Measurements from ENCODE around the gene TTLL5. TPM values are rescaled to one million over a fixed set of nuclear protein-coding genes. Genes with fewer than 3 reads are reported as not detected.

TTLL5 gene
- polyA plus RNA-seq, 1 of the 3 experiments (the other 2 are of a cell fraction): 9.6 TPM

DNA sequence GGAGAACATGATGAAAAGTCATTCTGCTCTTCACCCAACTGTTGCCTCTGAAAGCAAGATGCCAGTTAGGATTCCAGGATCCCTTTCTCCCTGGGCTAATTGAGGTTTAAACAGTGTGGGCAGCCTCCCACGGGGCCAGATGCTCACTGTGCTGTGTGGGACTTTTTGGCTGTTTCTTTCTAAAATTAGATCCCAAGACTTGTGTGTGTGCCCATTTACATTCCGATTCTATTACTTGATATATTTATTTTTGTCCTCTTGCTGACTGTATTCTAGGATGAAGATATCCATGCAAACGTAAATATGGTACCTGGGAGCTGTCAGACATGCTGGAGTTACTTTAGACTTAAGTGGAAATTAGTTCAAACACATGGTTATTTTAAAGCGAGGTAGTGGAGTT is 330.7 kb downstream of the TTLL5 start:
- no peak overlapping the region for H3K4me3 ChIP-seq (ENCODE audit: low read depth in 2 of 2, low read length in 1 of 2)
- H3K9ac ChIP-seq: no peak overlapping the region
- H3K79me2 ChIP-seq (ENCODE audit: insufficient read depth): peaks cover 9% of the 10 kb centered on the region; the same call in 1 of the 2 replicates
- H3K27ac ChIP-seq (ENCODE audit: low read depth in 2 of 2, low read length in 1 of 2): no peak overlapping the region
- DNase-seq: no peak
- no peak overlapping the region for H2AFZ ChIP-seq (ENCODE audit: low read depth)
- H3K36me3 ChIP-seq (replicated peaks in 1 of 2; ENCODE audit: control insufficient read depth in 1 of 2, insufficient read depth in 2 of 2, low read length in 1 of 2): peaks cover 25 to 67% of the 10 kb centered on the region in 2 experiments
- ChIA-PET POLR2A (no interaction called here), CTCF (interaction anchor here (2.3 kb wide), 1 partner anchor 283 kb away, joined by 11 read pairs; no protein-coding TSS in a partner anchor)
- H4K20me1 ChIP-seq (ENCODE audit: insufficient read depth): no peaks in the 10 kb centered on the region
- WGBS (ENCODE audit: low lambda C conversion rate): 71% methylated on average over 4 of the region's 4 CpGs
- no peaks in the 10 kb centered on the region for H3F3A ChIP-seq (replicated peaks; ENCODE audit: insufficient read depth)
- peaks cover 0 to 10% of the 10 kb centered on the region in 2 experiments; a peak in 3 of 4 replicates for H3K4me1 ChIP-seq (ENCODE audit: control insufficient read depth in 1 of 2, insufficient read depth in 2 of 2, low read depth in 1 of 2, low read length in 1 of 2)
- H3K9me3 ChIP-seq: no peaks in the 10 kb centered on the region
- TF ChIP-seq GATA2 (CRISPR knock-in tag; IDR thresholded peaks at IDR 0.05) (no peak), TAF1 (IDR thresholded peaks at IDR 0.05; ENCODE audit: borderline replicate concordance, low read depth, low read length) (no peak), MEF2A (IDR thresholded peaks at IDR 0.05; ENCODE audit: borderline replicate concordance, low read depth) (no peak), JUND (IDR thresholded peaks at IDR 0.05) (no peak), MXI1 (IDR thresholded peaks at IDR 0.05; ENCODE audit: low read depth, low read length) (no peak), POLR2AphosphoS5 (IDR thresholded peaks at IDR 0.05; ENCODE audit: low read depth, low read length) (no peak)
- TF ChIP-seq, protein P1, sequence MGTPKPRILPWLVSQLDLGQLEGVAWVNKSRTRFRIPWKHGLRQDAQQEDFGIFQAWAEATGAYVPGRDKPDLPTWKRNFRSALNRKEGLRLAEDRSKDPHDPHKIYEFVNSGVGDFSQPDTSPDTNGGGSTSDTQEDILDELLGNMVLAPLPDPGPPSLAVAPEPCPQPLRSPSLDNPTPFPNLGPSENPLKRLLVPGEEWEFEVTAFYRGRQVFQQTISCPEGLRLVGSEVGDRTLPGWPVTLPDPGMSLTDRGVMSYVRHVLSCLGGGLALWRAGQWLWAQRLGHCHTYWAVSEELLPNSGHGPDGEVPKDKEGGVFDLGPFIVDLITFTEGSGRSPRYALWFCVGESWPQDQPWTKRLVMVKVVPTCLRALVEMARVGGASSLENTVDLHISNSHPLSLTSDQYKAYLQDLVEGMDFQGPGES (IDR thresholded peaks at IDR 0.05; ENCODE audit: low read depth, low read length): no peak
- TF ChIP-seq, protein P2, sequence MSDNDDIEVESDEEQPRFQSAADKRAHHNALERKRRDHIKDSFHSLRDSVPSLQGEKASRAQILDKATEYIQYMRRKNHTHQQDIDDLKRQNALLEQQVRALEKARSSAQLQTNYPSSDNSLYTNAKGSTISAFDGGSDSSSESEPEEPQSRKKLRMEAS (IDR thresholded peaks at IDR 0.05; ENCODE audit: low read depth): no peak
- H3K4me2 ChIP-seq: no peak overlapping the region
- no peaks in the 10 kb centered on the region for H3K27me3 ChIP-seq (ENCODE audit: insufficient read depth)
- no peaks in the 10 kb centered on the region for H3K9me2 ChIP-seq

GRCh38 chr14:75993567-75994041 is 332.6 kb downstream of the TTLL5 start:
- 96% methylated on average over 1 of the region's 1 CpG for WGBS (ENCODE audit: low lambda C conversion rate)
- no peaks in the 10 kb centered on the region for H3F3A ChIP-seq (replicated peaks; ENCODE audit: insufficient read depth)
- ChIA-PET CTCF (interaction anchor here (0.9 to 1.8 kb wide), 4 partner anchors 8 to 62 kb away, joined by 3 to 11 read pairs (median 4); partner anchors contain the start of genes IFT43 and TGFB3), POLR2A (interaction anchor here (1.6 kb wide), 1 partner anchor 15 kb away, joined by 3 read pairs; no protein-coding TSS in a partner anchor)
- H3K79me2 ChIP-seq (ENCODE audit: insufficient read depth): no peaks in the 10 kb centered on the region
- H3K27me3 ChIP-seq (ENCODE audit: insufficient read depth): no peaks in the 10 kb centered on the region
- no peak for DNase-seq
- H3K9ac ChIP-seq: no peak overlapping the region
- peaks cover 0 to 10% of the 10 kb centered on the region in 2 experiments; a peak in 2 of 4 replicates for H3K4me1 ChIP-seq (ENCODE audit: control insufficient read depth in 1 of 2, insufficient read depth in 2 of 2, low read depth in 1 of 2, low read length in 1 of 2)
- TF ChIP-seq, protein P1 (IDR thresholded peaks at IDR 0.05; ENCODE audit: low read depth, low read length): no peak
- TF ChIP-seq SIN3A (IDR thresholded peaks at IDR 0.05; ENCODE audit: borderline replicate concordance, low read depth, low read length) (no peak), RAD21 (IDR thresholded peaks at IDR 0.05; ENCODE audit: low read length) (no peak), RFX5 (IDR thresholded peaks at IDR 0.05; ENCODE audit: low read length) (no peak), JUND (IDR thresholded peaks at IDR 0.05) (no peak), TCF12 (IDR thresholded peaks at IDR 0.05) (no peak), REST (IDR thresholded peaks at IDR 0.05; ENCODE audit: low read depth, low read length) (no peak), NFIC (IDR thresholded peaks at IDR 0.05; ENCODE audit: borderline replicate concordance) (no peak), POLR2AphosphoS5 (IDR thresholded peaks at IDR 0.05; ENCODE audit: low read depth, low read length) (no peak), TEAD4 (IDR thresholded peaks at IDR 0.05; ENCODE audit: borderline replicate concordance, insufficient read depth) (no peak), GATA2 (CRISPR knock-in tag; IDR thresholded peaks at IDR 0.05) (no peak), EZH2phosphoT487 (IDR thresholded peaks at IDR 0.05; ENCODE audit: borderline replicate concordance, low read depth) (no peak), ELF1 (IDR thresholded peaks at IDR 0.05) (no peak)
- no peak overlapping the region for H3K4me3 ChIP-seq (ENCODE audit: low read depth in 2 of 2, low read length in 1 of 2)
- no peak overlapping the region for H2AFZ ChIP-seq (ENCODE audit: low read depth)
- no peak overlapping the region for H3K4me2 ChIP-seq
- no peaks in the 10 kb centered on the region for H4K20me1 ChIP-seq (ENCODE audit: insufficient read depth)
- H3K9me2 ChIP-seq: no peaks in the 10 kb centered on the region
- no peak overlapping the region for H3K27ac ChIP-seq (ENCODE audit: low read depth in 2 of 2, low read length in 1 of 2)
- no peaks in the 10 kb centered on the region for H3K9me3 ChIP-seq
- peaks cover 27 to 85% of the 10 kb centered on the region in 2 experiments for H3K36me3 ChIP-seq (replicated peaks in 1 of 2; ENCODE audit: control insufficient read depth in 1 of 2, insufficient read depth in 2 of 2, low read length in 1 of 2)

All from SK-N-SH (cell line).